Adipose tissue (tissue), 3 donors: Measurements from ENCODE around the gene PRPF38A. TPM values are rescaled to one million over a fixed set of nuclear protein-coding genes. Genes with fewer than 3 reads are reported as not detected.

Experiments used
- H3K27ac ChIP-seq: one replicate; pipeline ENCODE4 v1.5.1; 2013; ENCODE audit warnings: low read depth, low read length
- WGBS, 3 donors: extraction: QIAGEN DNeasy Blood & Tissue Kit; methylation state at CpG; one replicate each; pipeline ENCODE4 v1.1.7; 2013; 5-methylcytosine and 5-hydroxymethylcytosine counted together
- polyA plus RNA-seq, 3 donors: library from polyadenylated mRNA; stranded (reverse); fragments of 200-250 nt; gene quantifications; one replicate each; pipeline ENCODE4 v1.2.3, GENCODE V29; 2013
- donor health status: healthy with polysubstance abuse.
- donor health status: Bipolar disorder and iron deficiency.
- donor health status: healthy.

The PRPF38A gene
- polyA plus RNA-seq, 3 donors: 11.7 to 17.7 (median 14.1) TPM

DNA sequence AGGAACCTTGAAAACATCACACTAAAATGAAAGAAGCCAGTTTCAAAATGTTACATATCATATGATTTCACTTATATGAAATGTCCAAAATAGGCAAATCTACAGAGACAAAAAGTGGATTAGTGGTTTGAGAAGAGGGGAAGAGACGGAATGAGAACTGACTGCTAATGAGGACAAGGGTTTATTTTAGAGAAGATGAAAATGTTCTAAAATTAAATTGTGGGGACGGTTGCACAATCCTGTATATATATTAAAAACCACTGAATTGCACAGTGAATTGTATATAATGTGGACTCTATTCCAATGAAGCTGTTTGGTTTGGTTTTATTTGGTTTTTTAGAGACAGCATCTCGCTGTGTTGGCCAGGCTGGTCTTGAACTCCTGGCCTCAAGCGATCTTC lies 35.6 kb downstream of the PRPF38A start:
- WGBS, 3 donors: 83 to 96% (median 89%) methylated on average over 4 of the region's 4 CpGs
- H3K27ac ChIP-seq: no peak overlapping the region

DNA sequence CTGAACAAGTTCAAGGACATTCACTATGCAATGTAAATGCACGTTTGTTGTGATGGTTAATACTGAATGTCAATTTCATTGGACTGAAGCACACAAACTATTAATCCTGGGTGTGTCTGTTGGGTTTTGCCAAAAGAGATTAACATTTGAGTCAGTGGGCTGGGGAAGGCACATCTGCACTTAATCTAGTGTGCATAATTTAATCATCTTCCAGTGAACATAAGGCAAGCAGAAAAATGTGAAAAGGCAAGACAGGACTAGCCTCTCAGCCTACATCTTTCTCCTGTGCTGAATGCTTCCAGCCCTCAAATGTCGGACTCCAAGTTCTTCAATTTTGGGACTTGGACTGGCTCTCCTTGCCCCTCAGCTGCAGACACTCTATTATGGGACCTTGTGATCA lies 40.1 kb downstream of the PRPF38A start:
- no peak overlapping the region for H3K27ac ChIP-seq

DNA sequence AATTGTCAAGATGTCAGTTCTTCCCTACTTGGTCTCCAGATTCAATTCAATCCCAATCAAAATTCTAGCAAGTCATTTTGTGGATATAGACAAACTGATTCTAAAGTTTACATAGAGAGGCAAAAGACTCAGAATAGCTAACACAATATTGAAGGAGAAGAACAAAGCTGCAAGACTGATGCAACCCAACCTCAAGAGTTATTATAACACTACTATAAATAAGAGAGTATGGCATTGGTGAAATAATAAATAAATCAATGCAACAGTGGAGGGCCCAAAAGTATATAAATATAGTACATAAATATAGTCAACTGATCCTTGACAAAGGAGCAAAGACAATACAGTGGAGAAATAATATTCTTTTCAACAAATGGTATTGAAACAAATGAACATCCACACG lies 49.7 kb downstream of the PRPF38A start:
- H3K27ac ChIP-seq: no peak overlapping the region
- WGBS, 3 donors: 96 to 100% (median 99%) methylated on average over 1 of the region's 1 CpG

More for the DNA sequence above, 40.1 kb downstream of the PRPF38A start:
- WGBS, 3 donors: 88 to 91% (median 90%) methylated on average over 2 of the region's 2 CpGs

DNA sequence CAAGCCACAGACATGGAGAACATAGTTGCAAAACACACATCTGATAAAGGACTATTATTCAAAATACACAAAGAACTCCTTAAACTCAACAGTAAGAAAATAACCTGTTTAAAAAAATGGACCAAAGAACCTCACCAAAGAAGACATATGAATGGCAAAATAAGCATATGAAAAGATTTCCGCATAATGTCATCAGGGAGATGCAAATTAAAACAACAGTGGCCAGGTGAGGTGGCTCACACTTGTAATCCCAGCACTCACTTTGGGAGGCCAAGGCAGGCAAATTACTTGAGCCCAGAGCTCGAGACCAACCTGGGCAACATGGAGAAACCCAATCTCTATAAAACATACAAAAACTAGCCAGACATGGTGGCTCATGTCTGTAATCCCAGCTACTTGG lies 50.4 kb downstream of the PRPF38A start:
- WGBS, 3 donors: 95 to 99% (median 99%) methylated on average over 2 of the region's 2 CpGs

DNA sequence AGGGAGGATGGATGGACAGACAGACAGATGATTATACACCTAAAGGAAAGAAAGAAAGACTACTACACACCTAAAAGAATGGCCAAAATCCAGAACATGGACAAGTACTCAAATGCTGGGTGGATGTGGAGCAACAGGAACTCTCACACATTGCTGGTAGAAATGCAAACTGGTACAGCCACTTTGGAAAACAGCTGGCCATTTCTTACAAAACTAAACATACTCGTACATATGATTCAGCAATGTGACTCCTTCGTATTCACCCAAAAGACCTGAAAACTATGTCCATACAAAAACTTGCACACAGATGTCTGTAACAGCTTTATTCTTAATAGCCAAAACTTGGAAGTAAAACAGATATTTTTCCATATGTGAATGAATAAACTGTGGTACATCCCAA lies 51.3 kb downstream of the PRPF38A start:
- no peak overlapping the region for H3K27ac ChIP-seq
- WGBS, 3 donors: 94 to 98% (median 97%) methylated on average over 2 of the region's 2 CpGs

More for the DNA sequence above, 50.4 kb downstream of the PRPF38A start:
- no peak overlapping the region for H3K27ac ChIP-seq

DNA sequence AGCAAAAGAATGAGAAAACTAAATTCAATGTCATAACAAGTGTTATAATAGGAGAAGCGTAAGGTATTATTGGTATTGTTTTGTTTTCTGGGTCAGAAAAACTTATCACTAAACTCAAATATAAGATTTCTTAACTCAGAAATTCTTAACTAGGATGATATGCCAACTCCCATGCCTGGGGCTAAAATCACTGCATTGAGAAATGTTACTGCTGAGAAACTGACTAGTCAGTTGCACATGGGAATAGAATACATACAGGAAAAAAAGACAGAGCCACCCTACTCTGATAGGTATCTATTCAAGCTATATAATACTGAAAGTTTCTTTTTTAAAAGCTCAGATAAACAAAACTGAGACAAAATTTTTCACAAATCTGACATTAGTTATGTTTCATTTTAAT lies 56.3 kb downstream of the PRPF38A start:
- WGBS, 3 donors: 71 to 97% (median 94%) methylated on average over 1 of the region's 1 CpG
- no peak overlapping the region for H3K27ac ChIP-seq

DNA sequence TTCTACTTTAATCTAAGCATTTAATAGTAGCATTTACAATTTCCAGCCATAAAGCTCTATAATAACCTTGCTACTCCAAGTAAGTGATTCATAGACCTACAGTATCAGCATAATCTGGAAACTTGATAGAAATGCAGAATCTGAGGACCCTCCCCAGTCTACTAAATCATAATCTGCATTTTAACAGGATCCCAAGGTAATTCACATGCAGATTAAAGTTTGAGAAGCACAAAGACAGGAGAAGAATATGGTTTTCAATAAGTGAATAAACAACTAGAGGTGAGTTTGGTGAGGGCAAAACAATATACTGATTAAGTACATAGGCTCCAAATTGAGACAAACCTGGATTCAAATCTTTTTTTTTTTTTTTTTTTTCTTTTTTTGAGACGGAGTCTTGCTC lies 57.4 kb downstream of the PRPF38A start:
- WGBS, 3 donors: 88 to 100% methylated on average over 1 of the region's 1 CpG; no CpG with 5 or more reads in 1 of the 3 donors
- H3K27ac ChIP-seq: no peak overlapping the region

DNA sequence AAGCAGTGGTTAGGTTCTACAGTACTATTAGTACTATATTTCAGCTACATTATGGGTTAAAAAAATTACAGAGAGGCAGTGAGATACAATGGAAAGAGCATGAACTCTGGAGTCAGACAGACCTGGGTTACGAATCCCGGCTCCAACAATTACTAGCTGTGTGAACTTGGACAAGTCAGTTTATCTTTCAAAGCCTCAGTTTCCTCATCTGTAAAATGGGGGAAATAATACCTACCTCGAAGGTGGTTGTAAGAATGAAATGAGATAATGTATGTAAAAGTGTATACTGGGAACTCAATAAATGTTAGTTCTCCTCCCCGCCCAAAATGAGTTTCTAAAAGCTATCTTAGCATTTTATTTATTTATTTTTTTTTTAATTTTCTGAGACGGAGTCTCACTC lies 59.5 kb downstream of the PRPF38A start:
- 97 to 98% (median 98%) methylated on average over 5 of the region's 5 CpGs for WGBS, 3 donors
- H3K27ac ChIP-seq: no peak overlapping the region

DNA sequence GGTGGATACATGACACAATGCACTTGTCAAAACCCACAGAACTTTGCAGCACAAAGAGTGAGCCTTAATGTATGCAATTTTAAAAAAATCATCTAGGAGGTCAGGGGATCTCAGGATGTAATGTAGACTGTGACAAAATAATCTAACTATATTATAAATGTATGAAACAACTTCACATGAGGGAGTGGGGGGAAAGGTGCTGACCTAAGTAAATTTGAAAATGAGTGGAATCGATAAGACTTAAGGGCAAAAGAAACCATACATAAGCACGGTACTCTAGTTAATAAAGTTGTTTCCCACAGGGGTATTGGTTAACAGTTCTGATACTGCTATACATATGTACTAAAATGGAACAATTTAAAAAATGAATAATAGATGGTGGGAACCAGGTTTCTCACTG lies 64.7 kb downstream of the PRPF38A start:
- 94 to 99% (median 96%) methylated on average over 2 of the region's 2 CpGs for WGBS, 3 donors
- no peak overlapping the region for H3K27ac ChIP-seq

Other genes starting within 250 kb of the PRPF38A start
- gene CC2D1B, start 38.4 kb upstream of the PRPF38A start, polyA plus RNA-seq: 10 to 100 TPM; 12.6 to 18.5 (median 15.6) TPM
- under 1 TPM; 0.19 to 0.34 (median 0.30) TPM for gene ORC1, start 179 bp upstream of the PRPF38A start, polyA plus RNA-seq
- 10 to 100 TPM; 15.5 to 21.0 (median 17.0) TPM for gene TUT4, start 148.5 kb downstream of the PRPF38A start, polyA plus RNA-seq
- 10 to 100 TPM in 1 of 3 donors, 1 to 10 TPM in 2; 8.2 to 10.6 (median 8.7) TPM for gene GPX7, start 197.8 kb downstream of the PRPF38A start, polyA plus RNA-seq
- under 1 TPM in 2 of 3 donors, not detected in 1; 0.18 to 0.26 TPM for gene SHISAL2A, start 228.6 kb downstream of the PRPF38A start, polyA plus RNA-seq